HCEC 1CT (cell line): ENCODE results near the gene EXO1.
"Not testable (repeated sequence)": the region's sequence is repeated elsewhere in the genome, so short reads cannot be mapped to it uniquely, and the experiment has no call there.

Source experiments
- DNase-seq: peaks from one replicate; pipeline ENCODE4 v3.0.0-alpha.2; 2017

Gene EXO1

DNA sequence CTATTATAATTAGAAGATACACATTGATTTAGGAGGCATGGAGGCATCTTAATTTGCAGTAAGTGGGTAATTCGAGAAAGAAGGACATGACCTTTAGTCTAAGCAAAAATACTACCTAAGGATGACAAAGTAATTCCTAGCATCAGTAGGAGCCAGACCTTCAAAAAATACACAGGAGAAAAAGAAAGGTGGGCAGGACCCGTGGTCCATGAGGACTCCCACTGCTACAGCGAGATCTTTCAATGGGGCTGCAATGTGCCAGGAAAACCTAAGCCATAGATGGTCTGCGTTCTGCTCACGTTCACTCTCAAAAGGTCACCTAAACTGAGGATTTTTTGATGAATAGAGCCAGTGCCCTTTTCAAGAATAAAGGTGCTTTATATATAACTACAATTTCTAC lies 10.6 kb upstream of the EXO1 start:
- no peak for DNase-seq

DNA sequence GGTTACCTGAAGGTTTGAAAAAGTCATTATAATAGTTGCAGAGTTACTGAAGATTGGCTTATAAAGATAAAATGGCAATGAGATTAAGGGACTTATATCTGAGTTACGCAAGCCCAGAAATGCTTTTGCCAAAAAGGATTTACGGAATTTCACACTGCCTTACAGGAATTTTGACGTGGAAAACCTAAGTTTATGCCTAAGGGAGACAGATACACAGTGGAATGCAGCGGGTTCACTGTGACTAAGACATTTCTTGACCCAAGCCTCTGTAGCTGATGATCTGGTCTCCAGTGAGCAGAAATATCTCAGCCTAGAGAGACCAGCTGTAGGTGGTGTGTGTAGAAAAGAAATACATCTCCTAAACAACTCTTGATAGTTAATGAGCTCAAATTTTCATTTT lies 10.1 kb upstream of the EXO1 start:
- DNase-seq = peak; percentile 96

DNA sequence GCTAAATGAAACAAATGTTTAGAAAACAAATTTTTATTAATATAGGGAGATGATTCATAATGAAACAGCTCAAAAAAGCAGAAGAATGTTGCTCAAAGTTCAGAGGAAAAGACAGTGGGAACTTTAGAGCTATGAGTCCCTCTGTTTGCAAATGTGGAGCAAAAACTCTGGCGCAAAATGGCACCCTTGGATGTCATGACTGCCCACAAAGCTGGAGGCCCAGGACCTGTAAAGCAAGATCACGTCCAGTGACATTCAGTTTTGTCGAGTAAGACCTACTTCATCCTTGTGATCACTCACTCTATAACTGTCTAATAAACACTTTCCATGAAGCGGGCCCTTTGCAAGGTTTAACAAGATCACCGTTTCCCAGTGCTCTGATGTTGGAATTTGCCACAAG lies 9.1 kb upstream of the EXO1 start:
- DNase-seq = peak; percentile 50

DNA sequence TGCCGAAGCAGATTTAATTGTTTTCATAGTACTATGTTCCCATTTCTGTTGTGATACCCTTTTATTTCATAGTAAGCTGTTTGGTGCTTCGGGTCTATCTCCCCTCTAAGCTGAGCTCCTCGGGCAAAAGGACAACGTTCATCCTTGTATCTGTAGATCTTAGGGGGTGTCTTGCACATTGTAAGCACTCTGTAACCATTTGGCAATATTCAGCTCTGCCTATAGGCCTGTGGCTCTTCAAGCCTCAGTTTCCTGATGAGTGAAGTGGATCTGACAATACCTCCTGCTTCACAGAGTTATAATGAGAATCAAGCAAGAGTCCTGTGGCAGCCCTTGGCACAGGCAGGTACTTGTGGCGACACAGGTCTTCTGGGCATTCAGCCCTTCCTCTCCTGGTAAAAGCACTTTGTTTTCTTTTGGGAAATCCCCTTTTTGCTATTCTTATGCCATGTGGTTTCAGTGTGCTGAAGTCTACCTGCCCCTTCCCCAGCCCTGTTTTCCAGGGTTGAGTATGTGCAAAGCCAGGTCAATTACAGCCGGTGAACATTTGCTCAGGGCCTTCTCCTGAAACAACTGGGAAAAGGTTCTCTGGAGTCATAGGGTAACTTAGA lies 8.5 kb upstream of the EXO1 start:
- DNase-seq = no peak

DNA sequence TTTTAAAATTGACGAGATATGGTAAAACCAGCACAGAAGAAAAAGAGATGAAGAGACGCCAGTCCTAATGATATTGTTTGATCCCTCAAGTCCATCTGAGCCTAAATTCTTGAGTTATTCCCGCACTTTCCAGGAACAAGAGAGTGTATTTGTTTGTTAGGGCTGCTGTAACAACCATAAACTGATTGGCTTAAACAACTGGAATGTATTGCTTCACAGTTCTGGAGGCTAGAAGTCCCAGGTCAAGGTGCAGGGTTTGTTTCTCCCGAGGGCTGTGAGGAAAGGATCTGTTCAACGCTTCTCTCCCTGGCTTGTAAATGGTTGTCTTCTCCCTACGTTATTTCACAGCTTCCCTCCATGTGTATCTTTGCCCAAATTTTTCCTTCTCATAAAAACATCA lies 7.8 kb upstream of the EXO1 start:
- DNase-seq = no peak

DNA sequence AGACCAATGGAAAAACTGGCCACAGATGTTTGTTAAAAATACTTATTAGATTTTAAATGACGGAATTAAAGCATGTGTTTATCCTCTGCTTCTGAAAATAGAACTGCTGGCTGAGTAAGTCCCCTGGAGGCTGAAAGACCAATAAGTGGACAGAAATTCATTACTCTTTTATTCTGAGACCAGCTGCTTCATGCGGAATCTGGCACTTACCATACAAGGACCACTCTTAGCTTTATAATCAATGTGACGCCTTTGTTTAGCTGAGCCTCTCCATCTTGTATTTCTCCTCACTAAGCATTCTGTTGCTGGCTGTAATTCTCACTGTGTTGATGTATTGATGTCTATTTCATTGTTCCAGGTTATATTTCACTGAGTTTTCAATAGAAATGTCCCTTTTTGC lies 6.3 kb upstream of the EXO1 start:
- DNase-seq = no peak

DNA sequence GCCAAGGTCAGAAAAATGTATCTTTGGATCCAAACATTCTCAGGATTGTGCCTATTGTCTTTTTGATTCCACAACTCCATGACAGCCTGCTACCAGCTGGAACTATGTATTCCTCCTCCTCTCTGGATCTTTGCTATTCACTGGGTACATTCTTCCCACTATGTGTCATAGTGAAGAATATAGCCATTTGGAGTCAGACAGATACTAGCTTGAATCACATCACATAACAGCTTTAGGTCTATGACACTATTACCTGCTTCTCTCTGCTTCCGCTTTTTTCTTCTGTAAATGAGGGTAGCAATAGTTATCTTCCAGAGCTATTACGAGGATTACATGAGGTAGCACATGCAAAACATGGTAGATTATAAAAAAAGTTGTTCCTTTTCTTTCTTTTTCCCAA lies 5.4 kb upstream of the EXO1 start:
- DNase-seq = peak; percentile 72

DNA sequence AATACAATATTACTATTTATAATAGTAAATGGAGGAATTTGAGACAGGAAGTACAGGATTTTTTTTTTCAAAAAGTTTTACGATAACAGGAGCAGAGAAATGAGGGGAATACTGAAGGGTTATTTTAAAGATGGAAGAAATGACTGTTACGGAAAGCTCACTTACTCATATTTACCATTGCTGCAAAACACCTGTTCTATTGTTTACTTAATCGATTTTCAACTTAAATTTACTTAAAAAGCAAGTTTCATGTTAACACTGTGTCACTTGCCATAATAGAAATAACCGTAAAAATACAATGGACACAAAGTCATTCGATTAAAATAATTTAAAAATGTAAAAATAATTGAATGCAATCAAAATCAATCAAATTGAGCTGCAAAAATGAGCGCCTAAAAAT lies 3.4 kb upstream of the EXO1 start:
- no peak for DNase-seq

DNA sequence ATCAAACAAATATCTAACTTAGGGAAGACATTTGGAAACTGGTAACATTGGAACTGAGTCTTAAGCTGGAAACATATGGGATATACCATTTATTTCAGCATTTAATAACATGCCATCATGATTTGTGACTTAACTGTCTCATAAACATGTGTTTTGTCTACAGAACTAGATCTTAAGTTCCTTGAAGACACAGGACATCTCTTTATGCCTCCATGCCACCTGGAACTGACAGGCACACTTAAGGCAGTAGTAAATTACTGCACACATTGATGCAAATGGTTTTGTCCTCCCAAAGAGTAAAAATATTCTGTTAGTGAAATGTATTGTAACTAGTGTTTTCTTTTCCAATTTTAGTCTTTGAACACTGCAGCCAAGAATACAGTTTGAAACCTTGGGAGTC lies 1.6 kb upstream of the EXO1 start:
- no peak for DNase-seq

DNA sequence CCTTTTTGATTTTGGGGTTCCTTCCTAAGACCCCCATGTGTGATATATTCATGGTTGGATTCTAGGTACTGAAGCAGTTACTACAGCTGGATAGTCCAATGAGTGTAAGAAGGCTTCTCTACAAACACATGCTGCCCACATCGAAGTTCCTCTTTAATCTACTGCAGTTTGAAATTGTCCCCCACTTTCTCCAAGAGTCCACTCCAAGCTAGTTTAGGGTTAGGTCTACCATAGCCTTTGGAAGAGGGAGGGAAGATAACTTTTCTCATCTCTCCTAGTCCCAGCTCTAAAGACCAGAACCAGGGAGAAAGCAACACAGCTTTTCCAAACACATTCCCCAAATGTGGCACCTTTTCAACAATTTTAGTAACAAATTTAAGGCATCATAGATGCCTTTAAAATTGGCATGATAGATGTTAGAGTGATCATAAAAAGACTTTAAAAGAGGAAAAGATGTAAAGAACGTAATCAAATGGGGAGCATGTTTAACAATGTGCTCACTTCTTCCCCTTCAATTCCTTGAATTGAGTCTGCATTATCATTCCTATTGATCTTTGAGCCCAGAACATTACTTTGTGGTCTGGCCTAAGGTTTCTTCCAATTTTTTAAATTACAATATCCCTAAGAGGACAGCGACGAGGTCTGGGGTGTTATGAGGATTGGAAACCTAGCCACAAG lies 1.0 kb upstream of the EXO1 start:
- no peak for DNase-seq

DNA sequence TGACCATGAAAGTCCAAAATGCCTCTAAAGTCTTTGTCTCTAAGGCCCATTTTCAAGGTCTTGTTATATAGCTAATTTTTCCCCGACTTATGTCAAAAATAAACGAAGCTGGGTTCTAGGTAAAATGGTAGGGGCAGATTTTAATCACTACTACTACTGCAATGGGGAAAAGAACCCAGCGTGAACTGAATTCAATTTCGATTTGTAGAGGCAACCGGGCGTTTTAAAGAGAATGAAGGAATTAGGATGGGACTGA lies 536 bp upstream of the EXO1 start:
- no peak for DNase-seq

DNA sequence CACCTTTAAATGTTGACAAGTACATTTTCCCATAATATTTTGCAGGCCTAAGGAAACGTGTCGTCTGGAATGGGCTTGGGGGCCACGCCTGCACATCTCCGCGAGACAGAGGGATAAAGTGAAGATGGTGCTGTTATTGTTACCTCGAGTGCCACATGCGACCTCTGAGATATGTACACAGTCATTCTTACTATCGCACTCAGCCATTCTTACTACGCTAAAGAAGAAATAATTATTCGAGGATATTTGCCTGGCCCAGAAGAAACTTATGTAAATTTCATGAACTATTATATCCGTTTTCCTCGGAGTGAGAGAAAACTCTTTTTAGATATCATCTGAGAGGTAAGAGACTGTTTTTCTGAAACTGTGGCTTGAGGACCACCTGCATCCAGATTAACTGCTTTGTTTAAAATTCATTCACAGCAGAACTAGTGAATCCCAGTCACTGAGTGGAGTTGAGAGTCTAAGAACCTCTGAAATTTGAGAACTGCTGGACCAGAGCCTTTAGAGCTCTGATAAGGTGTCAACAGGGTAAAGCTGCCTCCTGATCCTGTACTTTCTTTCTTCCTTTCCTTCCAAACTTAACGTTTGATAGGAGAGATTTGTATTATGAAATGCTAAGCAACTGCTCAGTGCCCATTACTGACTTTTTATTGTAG lies 811 bp downstream of the EXO1 start:
- no peak for DNase-seq

DNA sequence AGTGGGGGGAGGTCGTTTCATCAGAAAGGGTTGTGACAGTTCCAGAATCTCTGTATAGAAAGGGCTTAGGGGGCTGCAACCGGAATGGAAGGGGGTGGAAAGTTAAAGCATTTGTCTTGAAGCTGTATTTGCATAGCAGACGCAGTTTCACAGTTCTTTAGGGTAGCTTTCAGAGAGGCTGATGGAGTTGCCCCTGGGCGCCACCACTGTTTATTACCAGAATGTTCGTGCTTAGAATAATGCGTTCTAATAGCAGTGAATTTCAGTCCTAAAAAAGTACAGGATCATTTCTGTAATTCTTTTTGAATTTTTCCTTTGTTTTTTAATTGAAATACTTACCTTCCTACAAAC lies 1.3 kb downstream of the EXO1 start:
- DNase-seq = no peak

DNA sequence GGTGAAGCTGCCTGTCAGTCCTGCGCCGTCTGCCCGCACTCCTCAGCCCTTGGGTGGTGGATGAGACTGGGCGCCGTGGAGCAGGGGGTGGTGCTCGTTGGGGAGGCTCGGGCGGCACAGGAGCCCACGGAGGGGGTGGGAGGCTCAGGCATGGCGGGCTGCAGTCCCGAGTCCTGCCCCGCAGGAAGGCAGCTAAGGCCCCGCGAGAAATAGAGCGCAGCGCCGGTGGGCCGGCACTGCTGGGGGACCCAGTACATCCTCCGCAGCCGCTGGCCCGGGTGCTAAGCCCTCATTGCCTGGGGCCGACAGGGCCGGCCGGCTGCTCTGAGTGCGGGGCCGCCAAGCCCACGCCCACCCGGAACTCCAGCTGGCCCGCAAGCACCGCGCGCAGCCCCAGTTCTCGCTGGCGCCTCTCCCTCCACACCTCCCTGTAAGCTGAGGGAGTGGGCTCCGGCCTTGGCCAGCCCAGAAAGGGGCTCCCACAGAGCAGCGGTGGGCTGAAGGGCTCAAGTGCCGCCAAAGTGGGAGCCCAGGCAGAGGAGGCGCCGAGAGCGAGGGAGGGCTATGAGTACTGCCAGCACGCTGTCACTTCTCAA lies 7.6 kb downstream of the EXO1 start:
- not testable (repeated sequence) for DNase-seq

DNA sequence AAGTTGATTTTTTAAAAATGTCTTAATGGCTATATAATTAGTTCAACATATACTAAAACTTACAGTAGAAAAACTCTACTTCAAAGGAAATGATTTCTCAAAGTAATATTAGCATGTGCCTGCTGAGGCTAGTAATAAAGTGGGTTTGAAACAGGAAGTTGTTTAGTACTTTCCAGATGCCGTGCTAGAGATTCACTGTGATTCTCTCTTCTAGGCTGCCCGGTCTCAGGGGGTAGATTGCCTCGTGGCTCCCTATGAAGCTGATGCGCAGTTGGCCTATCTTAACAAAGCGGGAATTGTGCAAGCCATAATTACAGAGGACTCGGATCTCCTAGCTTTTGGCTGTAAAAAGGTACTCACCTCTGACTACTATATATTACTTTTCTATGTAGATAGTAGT lies 9.1 kb downstream of the EXO1 start:
- no peak for DNase-seq

DNA sequence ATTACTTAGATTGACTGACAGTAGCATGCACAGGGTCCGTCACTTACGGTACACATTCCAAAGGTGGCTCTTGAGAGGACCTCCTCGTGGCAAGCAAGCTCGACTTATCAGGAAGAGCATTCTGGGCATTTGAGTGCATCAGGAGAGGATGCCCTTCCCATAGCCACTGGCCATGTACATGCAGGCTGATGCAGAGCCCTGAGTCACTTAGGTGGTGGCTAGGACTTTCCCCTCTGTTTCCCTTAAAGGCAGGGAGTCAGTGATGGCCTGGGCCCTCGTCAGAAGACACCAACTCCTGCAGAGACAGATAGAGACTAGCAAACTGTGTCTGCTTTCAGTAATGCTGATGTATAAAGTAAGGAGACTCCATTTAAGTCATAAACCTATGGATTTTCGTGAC lies 12.9 kb downstream of the EXO1 start:
- no peak for DNase-seq

DNA sequence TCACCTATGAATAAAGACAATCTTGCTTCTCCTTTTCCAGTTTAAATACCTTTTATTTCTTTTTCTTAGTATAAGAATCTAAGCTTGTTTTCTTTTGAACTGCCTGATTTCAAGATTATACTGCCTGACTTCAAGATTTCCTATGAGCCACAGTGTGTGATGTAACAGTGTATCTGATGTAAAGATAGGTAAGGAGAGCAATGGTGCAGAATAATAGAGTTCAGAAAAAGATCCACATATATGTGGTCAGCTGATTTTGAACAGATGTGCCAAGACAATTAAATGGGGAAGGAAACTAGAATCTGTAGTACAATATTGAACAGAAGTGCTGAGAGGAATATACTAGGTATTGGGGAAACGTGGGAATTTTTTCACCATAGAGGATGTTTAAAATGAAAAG lies 21.0 kb downstream of the EXO1 start:
- no peak for DNase-seq

DNA sequence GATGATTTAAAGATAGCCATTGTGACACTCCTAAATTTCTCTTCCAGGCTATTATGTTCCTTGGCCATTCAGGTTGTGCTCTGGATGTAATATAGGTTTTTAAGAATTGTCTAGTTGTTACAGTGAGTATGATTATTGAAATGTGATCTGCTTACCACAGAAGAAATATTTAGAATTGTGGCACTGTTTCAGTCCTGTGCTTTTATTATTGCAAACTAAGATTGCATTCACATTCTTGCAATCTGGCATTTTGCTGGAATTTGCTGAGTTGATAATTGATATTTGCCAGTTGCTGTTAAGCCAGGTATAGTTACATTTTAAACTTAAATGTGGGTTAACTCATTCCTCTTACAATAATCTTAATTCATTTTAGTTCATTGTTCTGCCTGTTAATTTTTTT lies 22.3 kb downstream of the EXO1 start:
- no peak for DNase-seq

DNA sequence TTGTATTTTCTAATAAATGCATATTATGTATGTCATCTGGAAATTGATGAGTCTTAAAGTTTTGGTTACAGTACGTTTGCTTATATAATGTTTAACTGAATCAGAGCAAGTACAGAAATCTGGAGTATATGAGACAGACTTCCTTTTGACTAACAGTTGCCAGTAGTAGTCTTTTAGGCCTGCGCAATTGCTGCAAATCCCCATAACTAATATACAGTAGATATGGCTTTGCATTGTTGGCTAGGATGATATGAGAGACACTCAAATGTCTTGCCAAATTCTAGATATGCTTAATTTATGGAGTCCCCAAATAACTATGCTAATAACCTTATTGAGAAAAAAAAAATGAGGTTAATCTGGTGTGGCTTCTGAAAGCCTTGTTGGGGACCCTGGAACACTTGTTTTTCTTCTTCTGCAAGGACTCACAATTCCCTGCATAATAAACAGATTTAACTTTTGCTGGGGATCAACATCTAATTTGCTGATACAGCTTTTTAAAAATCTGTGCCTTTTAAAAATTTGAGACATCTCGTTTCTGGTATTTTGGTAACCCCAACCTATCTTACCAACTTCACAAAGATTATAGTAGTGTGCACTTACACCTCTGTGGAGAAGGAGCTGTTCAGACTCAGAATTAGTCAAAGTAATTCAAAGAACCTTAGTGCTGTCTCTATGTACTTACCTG lies 22.9 kb downstream of the EXO1 start:
- DNase-seq = no peak

DNA sequence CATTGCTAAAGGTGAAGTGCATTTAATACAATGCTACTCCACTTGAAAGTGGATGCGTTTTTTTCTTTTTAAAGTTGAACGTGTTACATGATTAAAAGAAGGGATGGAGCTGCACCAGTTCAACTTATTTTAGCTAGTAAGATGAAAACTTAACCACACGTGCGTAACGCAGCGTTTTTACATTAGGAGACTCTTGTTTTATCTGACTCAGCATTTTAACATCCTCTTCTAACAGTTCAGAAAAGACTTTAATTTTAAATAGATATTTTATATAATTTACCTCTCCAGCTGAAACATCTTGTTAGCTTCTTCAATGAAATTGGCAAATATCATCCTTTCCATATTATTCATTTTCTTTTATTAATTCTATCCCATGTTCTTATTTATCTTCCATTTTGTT lies 33.4 kb downstream of the EXO1 start:
- DNase-seq = no peak

DNA sequence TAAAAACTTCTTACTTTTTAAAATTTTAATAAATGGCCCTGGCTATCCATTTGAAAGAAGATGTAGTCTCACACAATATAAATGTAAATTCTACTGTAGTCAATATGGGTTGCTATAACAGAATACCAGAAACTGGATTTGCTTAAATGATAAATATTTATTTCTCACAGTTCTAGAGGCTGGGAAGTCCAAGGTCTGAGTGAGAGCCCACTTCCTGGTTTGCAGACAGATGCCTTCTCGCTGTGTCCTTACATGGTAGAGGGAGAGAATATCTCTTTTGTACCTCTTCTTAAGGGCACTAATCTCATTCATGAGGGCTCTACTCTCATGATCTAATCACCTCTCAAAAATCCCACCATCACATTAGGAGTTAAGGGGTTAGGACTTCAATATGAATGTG lies 35.2 kb downstream of the EXO1 start:
- DNase-seq = no peak

DNA sequence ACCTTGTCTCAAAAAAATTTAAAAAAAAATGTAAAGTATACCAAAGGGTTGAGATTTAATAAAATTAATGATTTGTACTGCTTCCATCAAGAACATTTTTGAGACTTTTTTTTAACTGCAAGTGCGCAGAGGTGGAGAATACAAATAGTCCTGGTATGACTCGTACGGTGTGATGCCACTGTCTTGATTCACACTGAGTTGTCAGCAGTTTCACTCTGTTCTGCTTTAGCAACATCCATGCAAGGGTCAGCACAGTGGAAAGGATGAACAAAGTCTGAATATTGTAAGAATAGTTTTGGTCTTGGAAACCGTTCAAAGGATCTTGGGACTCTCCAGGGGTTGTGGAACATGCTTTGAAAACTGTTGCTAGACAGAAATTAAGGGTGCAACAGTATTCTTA lies 40.2 kb downstream of the EXO1 start:
- peak; percentile 57 for DNase-seq

DNA sequence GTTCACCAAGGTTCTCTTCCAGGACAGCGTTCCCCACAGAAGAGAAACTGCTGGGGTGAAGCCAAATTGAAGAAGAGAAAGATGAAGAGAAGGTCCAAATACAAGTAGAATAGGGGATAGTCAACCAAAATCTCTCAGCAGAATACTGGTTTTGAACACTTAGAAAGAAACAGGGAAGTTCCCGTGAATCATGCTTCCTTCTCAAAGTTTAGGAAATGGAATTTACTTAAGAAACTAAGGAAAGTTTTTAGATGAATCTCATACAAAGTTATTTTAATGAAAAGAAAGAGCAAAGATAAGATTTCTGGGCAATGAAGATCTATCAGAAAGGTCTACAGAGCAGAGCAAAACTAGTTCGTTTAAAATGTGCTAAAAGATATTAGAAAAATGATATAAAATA lies 43.3 kb downstream of the EXO1 start:
- no peak for DNase-seq

DNA sequence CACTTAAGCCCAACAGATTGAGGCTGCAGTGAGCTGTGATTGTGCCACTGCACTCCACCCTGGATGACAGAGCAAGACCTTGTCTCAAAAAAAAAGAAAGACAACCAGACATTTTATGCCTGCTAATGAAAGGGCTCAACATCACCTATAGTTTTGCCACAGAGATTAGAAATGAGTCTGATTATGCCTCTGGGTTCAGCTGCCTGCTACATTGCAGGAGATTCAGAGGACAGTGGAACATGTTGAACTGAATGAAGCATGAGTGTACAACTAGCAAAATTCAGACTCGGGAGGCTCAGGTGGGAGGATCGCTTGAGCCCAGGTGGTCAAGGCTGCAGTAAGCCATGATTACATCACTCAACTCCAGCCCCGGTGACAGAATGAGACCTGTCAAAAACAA lies 46.0 kb downstream of the EXO1 start:
- DNase-seq = no peak
